CD14-positive monocyte (primary cell): ENCODE data around the gene DOK5. TPM values are rescaled to one million over a fixed set of nuclear protein-coding genes. Genes with fewer than 3 reads are reported as not detected.

ENCODE experiments used
- DNase-seq, 3 donors: peaks; one replicate each; pipeline ENCODE4 v3.0.0-alpha.2; 2011 to 2022
- H2AFZ ChIP-seq: 2 replicates; pipeline ENCODE4 v1.6.0; 2012; ENCODE audit warnings: mild to moderate bottlenecking, low read depth, low read length, inconsistent platforms; ENCODE audit not compliant: insufficient read depth, poor library complexity, severe bottlenecking
- H3K27ac ChIP-seq, 2 donors: 1 replicate in 1 of 2; 2 replicates in 1 of 2; pipeline ENCODE4 v1.5.1; 2012 to 2013; ENCODE audit warnings: low read length in 2 of 2, control low read depth in 1 of 2, inconsistent platforms in 1 of 2, low read depth in 1 of 2, mild to moderate bottlenecking in 1 of 2
- H3K27me3 ChIP-seq, 2 donors: one replicate each; pipeline versions ENCODE4 v1.6.0 to v1.6.1; 2011 to 2013; ENCODE audit warnings: low read length in 2 of 2; ENCODE audit not compliant: control insufficient read depth in 2 of 2, insufficient read depth in 2 of 2
- H3K36me3 ChIP-seq, 2 donors: replicated peaks in 1 of 2; 1 replicate in 1 of 2; 2 replicates in 1 of 2; pipeline versions ENCODE4 v1.5.1 to v1.6.1; 2012 to 2013; ENCODE audit warnings: low read length in 2 of 2, control low read depth in 1 of 2, inconsistent platforms in 1 of 2, mild to moderate bottlenecking in 1 of 2; ENCODE audit not compliant: insufficient read depth in 2 of 2, control insufficient read depth in 1 of 2
- H3K4me1 ChIP-seq, 2 donors: 1 replicate in 1 of 2; 2 replicates in 1 of 2; pipeline versions ENCODE4 v1.5.1 to v1.6.1; 2012 to 2013; ENCODE audit warnings: low read length in 2 of 2, control low read depth in 1 of 2, inconsistent platforms in 1 of 2, mild to moderate bottlenecking in 1 of 2, moderate library complexity in 1 of 2; ENCODE audit not compliant: insufficient read depth in 2 of 2, control insufficient read depth in 1 of 2
- H3K4me2 ChIP-seq: replicated peaks from 2 replicates; pipeline ENCODE3; 2012; ENCODE audit warnings: low read length, moderate library complexity, mild to moderate bottlenecking; ENCODE audit not compliant: poor library complexity, severe bottlenecking; ENCODE audit errors: extremely low read depth
- H3K4me3 ChIP-seq, 3 experiments: fragments of 200-600 bp in 1 of 3; sonication (generic) in 1 of 3; replicated peaks in 1 of 3; 1 replicate in 2 of 3; 2 replicates in 1 of 3; pipeline ENCODE4 v1.5.1; 2011 to 2013; ENCODE audit warnings: low read length in 3 of 3, mild to moderate bottlenecking in 3 of 3, control low read depth in 2 of 3, low read depth in 2 of 3, inconsistent platforms in 1 of 3, moderate library complexity in 1 of 3
- H3K79me2 ChIP-seq: 2 replicates; pipeline ENCODE4 v1.6.0; 2012; ENCODE audit warnings: mild to moderate bottlenecking, control low read depth, inconsistent platforms, low read length, moderate library complexity; ENCODE audit not compliant: insufficient read depth
- H3K9ac ChIP-seq: 2 replicates; pipeline ENCODE4 v1.6.0; 2017; ENCODE audit warnings: low read length, mild to moderate bottlenecking; ENCODE audit not compliant: insufficient read depth, poor library complexity, severe bottlenecking
- H3K9me3 ChIP-seq, 2 donors: replicated peaks in 1 of 2; 1 replicate in 1 of 2; 2 replicates in 1 of 2; pipeline versions ENCODE4 v1.5.1 to v1.6.1; 2012 to 2013; ENCODE audit warnings: low read length in 2 of 2, control low read depth in 1 of 2; ENCODE audit not compliant: control insufficient read depth in 1 of 2, insufficient read depth in 1 of 2
- H4K20me1 ChIP-seq: 2 replicates; pipeline ENCODE4 v1.6.0; 2012; ENCODE audit warnings: mild to moderate bottlenecking, low read length, control low read depth, moderate library complexity; ENCODE audit not compliant: insufficient read depth
- H3K27ac Mint-ChIP-seq, 7 donors: one replicate each; pipeline ENCODE4 v1.8.0; 2020; ENCODE audit warnings: mild to moderate bottlenecking in 7 of 7, mixed read lengths in 7 of 7, moderate library complexity in 6 of 7, inconsistent platforms in 2 of 7
- H3K27me3 Mint-ChIP-seq, 3 donors: one replicate each; pipeline ENCODE4 v1.8.0; 2021 to 2022; ENCODE audit warnings: low read depth in 3 of 3, mild to moderate bottlenecking in 3 of 3, mixed read lengths in 3 of 3, moderate library complexity in 3 of 3, inconsistent platforms in 1 of 3
- H3K36me3 Mint-ChIP-seq, 2 donors: one replicate each; pipeline ENCODE4 v1.8.0; 2020; ENCODE audit warnings: mixed read lengths in 2 of 2, inconsistent platforms in 1 of 2, mild to moderate bottlenecking in 1 of 2
- H3K4me1 Mint-ChIP-seq: one replicate; pipeline ENCODE4 v1.8.0; 2020; ENCODE audit warnings: mild to moderate bottlenecking, mixed read lengths
- H3K4me3 Mint-ChIP-seq, 2 donors: one replicate each; pipeline ENCODE4 v1.8.0; 2020; ENCODE audit warnings: mild to moderate bottlenecking in 2 of 2, mixed read lengths in 2 of 2, moderate library complexity in 1 of 2
- H3K9me3 Mint-ChIP-seq, 7 donors: one replicate each; pipeline ENCODE4 v1.8.0; 2020 to 2022; ENCODE audit warnings: mixed read lengths in 7 of 7, mild to moderate bottlenecking in 6 of 7, moderate library complexity in 6 of 7, inconsistent platforms in 2 of 7
- CTCF ChIP-seq: fragments of 200-600 bp; IDR thresholded peaks from one replicate; pipeline ENCODE4 v1.8.0; 2022; ENCODE audit warnings: antibody characterized with exemption, mild to moderate bottlenecking
- WGBS: methylation state at CpG from one replicate; pipeline ENCODE4 v1.1.5; 2013; ENCODE audit warnings: missing lambda C conversion rate; ENCODE audit not compliant: insufficient coverage; 5-methylcytosine and 5-hydroxymethylcytosine counted together
- intact Hi-C, 2 donors: fragments of 100-400 bp; cut with micrococcal nuclease; formaldehyde crosslinking; loops; one replicate each; pipeline versions ENCODE4 v1.15.0 to v1.15.1; 2023
- polyA plus RNA-seq, 3 donors: library from polyadenylated mRNA; depleted of rRNA in 1 of 3; unstranded in 2 of 3; stranded (reverse) in 1 of 3; fragments of 300-500 nt in 2 of 3; fragments of >200 nt in 1 of 3; fragmentation: Illumina TruSeq in 2 of 3; gene quantifications; 1 replicate in 2 of 3; 2 replicates in 1 of 3; pipeline ENCODE4 v1.2.3, GENCODE V29; 2012 to 2021

Gene DOK5
- polyA plus RNA-seq, 3 donors = not detected

GRCh38 chr20:54438166-54438565 lies 37.2 kb upstream of the DOK5 start:
- no peaks in the 10 kb centered on the region for H3K9me3 ChIP-seq
- H2AFZ ChIP-seq = no peak overlapping the region
- no peak overlapping the region for H3K4me2 ChIP-seq
- Mint-ChIP-seq H3K4me1 (no peaks in the 10 kb centered on the region), H3K36me3 (no peaks in the 10 kb centered on the region), H3K27me3 (peaks cover 0 to 4% (median 1%) of the 10 kb centered on the region in 3 donors), H3K27ac (no peak overlapping the region), H3K4me3 (no peak overlapping the region), H3K9me3 (peaks cover 0 to 4% (median 0%) of the 10 kb centered on the region in 7 donors)
- intact Hi-C loops = no loop called here
- H3K79me2 ChIP-seq = no peaks in the 10 kb centered on the region
- no peak overlapping the region for H3K27ac ChIP-seq
- H3K4me1 ChIP-seq = no peaks in the 10 kb centered on the region
- WGBS = 92% methylated on average over 5 of the region's 5 CpGs
- no peaks in the 10 kb centered on the region for H3K36me3 ChIP-seq
- no peaks in the 10 kb centered on the region for H3K27me3 ChIP-seq
- H3K9ac ChIP-seq = no peak overlapping the region
- DNase-seq = no peak
- no peak for TF ChIP-seq CTCF
- no peak overlapping the region for H3K4me3 ChIP-seq
- H4K20me1 ChIP-seq = no peaks in the 10 kb centered on the region

DNA sequence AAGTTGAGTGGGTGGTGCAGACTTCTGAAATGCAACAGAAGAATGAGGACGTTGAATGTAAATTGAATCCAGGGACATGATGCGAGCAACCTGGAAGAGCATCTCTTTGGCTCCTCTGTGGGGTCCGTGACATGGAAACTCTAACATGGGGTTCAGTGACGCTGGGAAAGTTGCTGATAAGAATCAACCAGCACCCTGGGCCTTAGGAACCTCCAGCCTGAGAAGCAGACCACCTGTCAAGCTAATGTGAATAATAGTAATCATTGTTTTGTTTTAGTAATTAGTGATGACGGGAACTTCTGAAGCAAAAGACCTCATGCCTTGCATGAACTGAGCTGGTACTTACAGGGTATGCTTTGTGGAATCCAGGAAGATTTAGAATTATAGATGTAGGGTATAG lies 25.2 kb upstream of the DOK5 start:
- H3K9me3 Mint-ChIP-seq = peaks cover 0 to 7% (median 2%) of the 10 kb centered on the region in 7 donors
- no peaks in the 10 kb centered on the region for H3K4me1 ChIP-seq
- no peaks in the 10 kb centered on the region for H3K4me1 Mint-ChIP-seq
- H3K36me3 ChIP-seq = no peaks in the 10 kb centered on the region
- no peak overlapping the region for H3K27ac Mint-ChIP-seq
- 71% methylated on average over 4 of the region's 5 CpGs for WGBS
- no peak for DNase-seq
- H3K27ac ChIP-seq = no peak overlapping the region
- no peak overlapping the region for H3K4me3 Mint-ChIP-seq
- H3K79me2 ChIP-seq = no peaks in the 10 kb centered on the region
- H3K4me3 ChIP-seq = no peak overlapping the region
- no peak overlapping the region for H3K9ac ChIP-seq
- peaks cover 0 to 7% of the 10 kb centered on the region in 2 donors for H3K9me3 ChIP-seq
- no peak overlapping the region for H2AFZ ChIP-seq
- H3K4me2 ChIP-seq = no peak overlapping the region
- H3K36me3 Mint-ChIP-seq = no peaks in the 10 kb centered on the region
- no peak for TF ChIP-seq CTCF
- intact Hi-C loops = no loop called here
- no peaks in the 10 kb centered on the region for H4K20me1 ChIP-seq
- H3K27me3 ChIP-seq = no peaks in the 10 kb centered on the region
- H3K27me3 Mint-ChIP-seq = peaks cover 0 to 3% (median 0%) of the 10 kb centered on the region in 3 donors
